HepG2 (cell line): ENCODE results near the gene NTSR2. TPM values are rescaled to one million over a fixed set of nuclear protein-coding genes. Genes with fewer than 3 reads are reported as not detected.
A peak's percentile ranks its signal among the peaks of the same experiment; 100 is the strongest.

Experiments used
- CEBPG ChIP-seq: IDR thresholded peaks from 2 replicates; pipeline ENCODE4 v1.6.1; 2016
- CHD2 ChIP-seq: IDR thresholded peaks from 2 replicates; pipeline ENCODE4 v1.6.1; 2011; ENCODE audit warnings: low read depth, low read length, improper control_type of control experiment
- FOXA1 ChIP-seq, 2 experiments: fragments of 450-650 bp in 1 of 2; sonication (generic) in 1 of 2; formaldehyde crosslinking in 1 of 2; IDR thresholded peaks; 2 replicates each; pipeline versions ENCODE4 v1.4.0 to v1.6.1; 2016 to 2020; ENCODE audit warnings: missing genetic modification reagents in 1 of 2
- KDM1A ChIP-seq: IDR thresholded peaks from 2 replicates; pipeline ENCODE4 v1.6.1; 2016; ENCODE audit warnings: missing compliant biosample characterization
- KLF11 ChIP-seq: IDR thresholded peaks from 2 replicates; pipeline ENCODE4 v1.6.1; 2016; ENCODE audit warnings: missing compliant biosample characterization
- MED13 ChIP-seq: sonication (generic); formaldehyde crosslinking; IDR thresholded peaks from 2 replicates; pipeline ENCODE4 v1.5.0; 2020; ENCODE audit warnings: missing genetic modification reagents
- PAX8 ChIP-seq: sonication (generic); formaldehyde crosslinking; IDR thresholded peaks from 2 replicates; pipeline ENCODE4 v1.8.0; 2022; ENCODE audit warnings: mild to moderate bottlenecking, missing genetic modification reagents, borderline replicate concordance
- PLRG1 ChIP-seq: fragments of 450-650 bp; conservative IDR thresholded peaks from 2 replicates; pipeline ENCODE4 v1.6.1; 2016
- RAD51 ChIP-seq: fragments of 450-650 bp; IDR thresholded peaks from 2 replicates; pipeline ENCODE4 v1.6.1; 2016; ENCODE audit warnings: borderline replicate concordance
- SAP130 ChIP-seq: IDR thresholded peaks from 2 replicates; pipeline ENCODE4 v1.6.1; 2016; ENCODE audit warnings: low read depth
- SIX1 ChIP-seq: sonication (generic); formaldehyde crosslinking; IDR thresholded peaks from 2 replicates; pipeline ENCODE4 v1.4.0; 2020; ENCODE audit warnings: missing genetic modification reagents, borderline replicate concordance
- STAG1 ChIP-seq: sonication (generic); formaldehyde crosslinking; IDR thresholded peaks from 2 replicates; pipeline ENCODE4 v1.4.0; 2020; ENCODE audit warnings: missing genetic modification reagents
- TCF7 ChIP-seq: sonication (generic); IDR thresholded peaks from 2 replicates; pipeline ENCODE4 v1.6.1; 2016; ENCODE audit warnings: antibody characterized with exemption, low read depth
- ZBTB38 ChIP-seq: sonication (generic); formaldehyde crosslinking; IDR thresholded peaks from 2 replicates; pipeline ENCODE4 v1.5.1; 2020; ENCODE audit warnings: mild to moderate bottlenecking, missing genetic modification reagents
- ZFP82 ChIP-seq: sonication (generic); formaldehyde crosslinking; IDR thresholded peaks from 2 replicates; pipeline ENCODE4 v1.5.1; 2020; ENCODE audit warnings: mild to moderate bottlenecking, missing genetic modification reagents, borderline replicate concordance
- ZMYM3 ChIP-seq: sonication (generic); formaldehyde crosslinking; IDR thresholded peaks from 2 replicates; pipeline ENCODE4 v1.5.1; 2020; ENCODE audit warnings: mild to moderate bottlenecking, missing genetic modification reagents
- ZNF3 ChIP-seq: IDR thresholded peaks from 2 replicates; pipeline ENCODE4 v1.7.0; 2017; ENCODE audit warnings: inconsistent platforms
- ZNF331 ChIP-seq: sonication (generic); formaldehyde crosslinking; IDR thresholded peaks from 2 replicates; pipeline ENCODE4 v1.4.0; 2020; ENCODE audit warnings: missing genetic modification reagents
- ZNF382 ChIP-seq: sonication (generic); formaldehyde crosslinking; IDR thresholded peaks from 2 replicates; pipeline ENCODE4 v1.5.0; 2020; ENCODE audit warnings: missing genetic modification reagents, mild to moderate bottlenecking, borderline replicate concordance
- ZNF501 ChIP-seq: sonication (generic); formaldehyde crosslinking; IDR thresholded peaks from 2 replicates; pipeline ENCODE4 v1.5.1; 2020; ENCODE audit warnings: mild to moderate bottlenecking, moderate library complexity, missing genetic modification reagents
- polyA plus RNA-seq, 8 experiments: library from polyadenylated mRNA; depleted of rRNA in 3 of 8; stranded (reverse) in 7 of 8; unstranded in 1 of 8; fragments of >200 nt; fragmentation: Illumina TruSeq in 4 of 8; extraction: Trizol in 4 of 8; gene quantifications; 2 replicates each; pipeline versions ENCODE4 v1.2.1 to v1.2.3, GENCODE V29; 2011 to 2016; ENCODE audit warnings: low read depth in 4 of 8, missing spikeins in 1 of 8, mixed read lengths in 1 of 8; ENCODE audit not compliant: insufficient read depth in 1 of 8
- total RNA-seq, 5 experiments: library from RNA; depleted of rRNA; stranded (reverse); fragments of >200 nt; fragmentation: Illumina TruSeq; extraction: Trizol; gene quantifications; 2 replicates each; pipeline ENCODE4 v1.2.3, GENCODE V29; 2016; ENCODE audit warnings: low read depth in 1 of 5
- TF ChIP-seq, protein P1 (sequence below): sonication (generic); formaldehyde crosslinking; IDR thresholded peaks from 2 replicates; pipeline ENCODE4 v1.8.0; 2022; ENCODE audit warnings: missing genetic modification reagents, mild to moderate bottlenecking, moderate library complexity, borderline replicate concordance
- TF ChIP-seq, protein P2 (sequence below): sonication (generic); formaldehyde crosslinking; IDR thresholded peaks from 2 replicates; pipeline ENCODE4 v1.5.1; 2020; ENCODE audit warnings: mild to moderate bottlenecking, missing genetic modification reagents, moderate library complexity
- TF ChIP-seq, protein P3 (sequence below): sonication (generic); formaldehyde crosslinking; conservative IDR thresholded peaks from 2 replicates; pipeline ENCODE4 v1.4.0; 2020; ENCODE audit warnings: missing genetic modification reagents
- TF ChIP-seq, protein P4 (sequence below): fragments of 450-650 bp; IDR thresholded peaks from 2 replicates; pipeline ENCODE4 v1.6.1; 2017
- TF ChIP-seq, protein P5 (sequence below): sonication (generic); formaldehyde crosslinking; IDR thresholded peaks from 2 replicates; pipeline ENCODE4 v1.8.1; 2022; ENCODE audit warnings: mild to moderate bottlenecking, missing genetic modification reagents

The NTSR2 gene
- total and polyA plus RNA-seq, 2 of the 13 experiments (the other 11 are each of a cell fraction or from before 2014, with no cell fraction given): not detected

DNA sequence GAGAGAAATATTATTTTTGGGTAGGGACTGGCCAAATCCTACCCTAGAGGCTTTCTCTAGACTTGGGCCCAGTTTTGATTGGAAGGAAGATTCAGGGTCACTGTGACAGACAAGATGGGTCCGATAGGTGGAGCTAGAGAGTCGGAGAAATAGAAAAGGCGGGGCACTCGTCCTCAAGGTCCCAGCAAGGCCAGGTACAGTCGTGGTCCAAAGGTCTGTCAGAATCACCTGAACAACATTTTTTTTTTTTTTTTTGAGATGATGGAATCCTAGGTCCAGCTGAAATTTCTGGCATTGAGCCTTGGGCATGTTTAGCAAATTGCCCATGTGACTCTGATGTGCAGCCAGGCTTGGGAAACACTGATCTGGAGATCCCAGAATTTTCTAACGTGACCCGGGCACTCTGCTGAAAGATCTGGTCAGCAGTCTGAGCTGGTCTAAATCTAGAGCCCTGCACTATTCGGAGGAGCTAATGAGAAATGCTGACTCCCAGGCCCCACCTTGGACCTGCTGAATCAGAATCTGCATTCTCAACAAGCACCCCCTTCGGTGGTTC, 23.0 kb upstream of the NTSR2 start (continued):
- TF ChIP-seq, protein P1, sequence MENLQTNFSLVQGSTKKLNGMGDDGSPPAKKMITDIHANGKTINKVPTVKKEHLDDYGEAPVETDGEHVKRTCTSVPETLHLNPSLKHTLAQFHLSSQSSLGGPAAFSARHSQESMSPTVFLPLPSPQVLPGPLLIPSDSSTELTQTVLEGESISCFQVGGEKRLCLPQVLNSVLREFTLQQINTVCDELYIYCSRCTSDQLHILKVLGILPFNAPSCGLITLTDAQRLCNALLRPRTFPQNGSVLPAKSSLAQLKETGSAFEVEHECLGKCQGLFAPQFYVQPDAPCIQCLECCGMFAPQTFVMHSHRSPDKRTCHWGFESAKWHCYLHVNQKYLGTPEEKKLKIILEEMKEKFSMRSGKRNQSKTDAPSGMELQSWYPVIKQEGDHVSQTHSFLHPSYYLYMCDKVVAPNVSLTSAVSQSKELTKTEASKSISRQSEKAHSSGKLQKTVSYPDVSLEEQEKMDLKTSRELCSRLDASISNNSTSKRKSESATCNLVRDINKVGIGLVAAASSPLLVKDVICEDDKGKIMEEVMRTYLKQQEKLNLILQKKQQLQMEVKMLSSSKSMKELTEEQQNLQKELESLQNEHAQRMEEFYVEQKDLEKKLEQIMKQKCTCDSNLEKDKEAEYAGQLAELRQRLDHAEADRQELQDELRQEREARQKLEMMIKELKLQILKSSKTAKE (CRISPR knock-in tag): no peak
- TF ChIP-seq KDM1A (CRISPR knock-in tag): no peak
- TF ChIP-seq KLF11 (CRISPR knock-in tag): no peak
- TF ChIP-seq PAX8: no peak
- peak; percentile 58; the same call in 1 of the 2 replicates for TF ChIP-seq ZNF331
- no peak for TF ChIP-seq ZMYM3
- peak; percentile 56 for TF ChIP-seq SAP130 (CRISPR knock-in tag)
- TF ChIP-seq, protein P2, sequence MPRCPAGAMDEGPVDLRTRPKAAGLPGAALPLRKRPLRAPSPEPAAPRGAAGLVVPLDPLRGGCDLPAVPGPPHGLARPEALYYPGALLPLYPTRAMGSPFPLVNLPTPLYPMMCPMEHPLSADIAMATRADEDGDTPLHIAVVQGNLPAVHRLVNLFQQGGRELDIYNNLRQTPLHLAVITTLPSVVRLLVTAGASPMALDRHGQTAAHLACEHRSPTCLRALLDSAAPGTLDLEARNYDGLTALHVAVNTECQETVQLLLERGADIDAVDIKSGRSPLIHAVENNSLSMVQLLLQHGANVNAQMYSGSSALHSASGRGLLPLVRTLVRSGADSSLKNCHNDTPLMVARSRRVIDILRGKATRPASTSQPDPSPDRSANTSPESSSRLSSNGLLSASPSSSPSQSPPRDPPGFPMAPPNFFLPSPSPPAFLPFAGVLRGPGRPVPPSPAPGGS (CRISPR knock-in tag): no peak
- TF ChIP-seq, protein P3, sequence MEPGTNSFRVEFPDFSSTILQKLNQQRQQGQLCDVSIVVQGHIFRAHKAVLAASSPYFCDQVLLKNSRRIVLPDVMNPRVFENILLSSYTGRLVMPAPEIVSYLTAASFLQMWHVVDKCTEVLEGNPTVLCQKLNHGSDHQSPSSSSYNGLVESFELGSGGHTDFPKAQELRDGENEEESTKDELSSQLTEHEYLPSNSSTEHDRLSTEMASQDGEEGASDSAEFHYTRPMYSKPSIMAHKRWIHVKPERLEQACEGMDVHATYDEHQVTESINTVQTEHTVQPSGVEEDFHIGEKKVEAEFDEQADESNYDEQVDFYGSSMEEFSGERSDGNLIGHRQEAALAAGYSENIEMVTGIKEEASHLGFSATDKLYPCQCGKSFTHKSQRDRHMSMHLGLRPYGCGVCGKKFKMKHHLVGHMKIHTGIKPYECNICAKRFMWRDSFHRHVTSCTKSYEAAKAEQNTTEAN: no peak
- no peak for TF ChIP-seq CHD2
- peak; percentile 69 for TF ChIP-seq STAG1
- 0 out of 2 replicates have a peak, but pooled peaks have one; percentile 11 for TF ChIP-seq CEBPG (CRISPR knock-in tag)
- TF ChIP-seq ZNF382 (CRISPR knock-in tag): no peak
- TF ChIP-seq ZNF3: no peak
- no peak for TF ChIP-seq TCF7
- TF ChIP-seq PLRG1: no peak
- TF ChIP-seq FOXA1 (IDR thresholded peaks at IDR 0.05): no peak
- peak; percentile 3; the same call in 1 of the 2 replicates for TF ChIP-seq FOXA1 (CRISPR knock-in tag; IDR thresholded peaks at IDR 0.05)
- TF ChIP-seq MED13 (CRISPR knock-in tag): no peak
- TF ChIP-seq ZFP82: no peak
- TF ChIP-seq ZNF501: no peak
- no peak for TF ChIP-seq RAD51
- TF ChIP-seq SIX1 (CRISPR knock-in tag): no peak; the same call in 1 of the 2 replicates
- TF ChIP-seq, protein P4, sequence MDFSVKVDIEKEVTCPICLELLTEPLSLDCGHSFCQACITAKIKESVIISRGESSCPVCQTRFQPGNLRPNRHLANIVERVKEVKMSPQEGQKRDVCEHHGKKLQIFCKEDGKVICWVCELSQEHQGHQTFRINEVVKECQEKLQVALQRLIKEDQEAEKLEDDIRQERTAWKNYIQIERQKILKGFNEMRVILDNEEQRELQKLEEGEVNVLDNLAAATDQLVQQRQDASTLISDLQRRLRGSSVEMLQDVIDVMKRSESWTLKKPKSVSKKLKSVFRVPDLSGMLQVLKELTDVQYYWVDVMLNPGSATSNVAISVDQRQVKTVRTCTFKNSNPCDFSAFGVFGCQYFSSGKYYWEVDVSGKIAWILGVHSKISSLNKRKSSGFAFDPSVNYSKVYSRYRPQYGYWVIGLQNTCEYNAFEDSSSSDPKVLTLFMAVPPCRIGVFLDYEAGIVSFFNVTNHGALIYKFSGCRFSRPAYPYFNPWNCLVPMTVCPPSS: no peak
- no peak for TF ChIP-seq ZBTB38
- TF ChIP-seq, protein P5, sequence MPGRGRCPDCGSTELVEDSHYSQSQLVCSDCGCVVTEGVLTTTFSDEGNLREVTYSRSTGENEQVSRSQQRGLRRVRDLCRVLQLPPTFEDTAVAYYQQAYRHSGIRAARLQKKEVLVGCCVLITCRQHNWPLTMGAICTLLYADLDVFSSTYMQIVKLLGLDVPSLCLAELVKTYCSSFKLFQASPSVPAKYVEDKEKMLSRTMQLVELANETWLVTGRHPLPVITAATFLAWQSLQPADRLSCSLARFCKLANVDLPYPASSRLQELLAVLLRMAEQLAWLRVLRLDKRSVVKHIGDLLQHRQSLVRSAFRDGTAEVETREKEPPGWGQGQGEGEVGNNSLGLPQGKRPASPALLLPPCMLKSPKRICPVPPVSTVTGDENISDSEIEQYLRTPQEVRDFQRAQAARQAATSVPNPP (CRISPR knock-in tag): 0 out of 2 replicates have a peak, but pooled peaks have one; percentile 50
